ENCODE data around the gene TRIM41. TPM values are rescaled to one million over a fixed set of nuclear protein-coding genes. Genes with fewer than 3 reads are reported as not detected.
A peak's percentile ranks its signal among the peaks of the same experiment; 100 is the strongest.

Gene TRIM41
- total RNA-seq, 1 experiment from 2014 or later: 34.2 TPM

DNA sequence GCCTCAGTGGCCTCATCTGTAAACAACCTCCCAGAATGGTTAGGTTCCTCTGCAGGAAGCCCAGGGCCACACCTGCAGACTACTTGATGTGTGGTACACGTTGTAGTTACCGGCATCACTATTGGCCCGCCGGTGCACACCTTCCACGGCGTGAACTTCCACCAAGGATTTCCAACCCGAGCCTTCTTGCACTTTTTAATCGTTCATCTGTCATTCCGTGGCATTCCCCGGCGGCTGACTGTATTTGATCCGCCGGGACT, 5.3 kb upstream of the TRIM41 start:
- H3K27ac Mint-ChIP-seq: peak overlapping the region in 1 of 3 experiments; percentile 8; a peak in 2 of 7 replicates
- no peak overlapping the region for H2BK15ac ChIP-seq (ENCODE audit: low read depth, low read length)
- peaks cover 44% of the 10 kb centered on the region for H3K27me3 Mint-ChIP-seq (ENCODE audit: low read depth)

More for the DNA sequence above, 5.3 kb upstream of the TRIM41 start:
- H4K91ac ChIP-seq (ENCODE audit: insufficient read length, low read depth, low read length): no peak overlapping the region
- TF ChIP-seq, protein P1, sequence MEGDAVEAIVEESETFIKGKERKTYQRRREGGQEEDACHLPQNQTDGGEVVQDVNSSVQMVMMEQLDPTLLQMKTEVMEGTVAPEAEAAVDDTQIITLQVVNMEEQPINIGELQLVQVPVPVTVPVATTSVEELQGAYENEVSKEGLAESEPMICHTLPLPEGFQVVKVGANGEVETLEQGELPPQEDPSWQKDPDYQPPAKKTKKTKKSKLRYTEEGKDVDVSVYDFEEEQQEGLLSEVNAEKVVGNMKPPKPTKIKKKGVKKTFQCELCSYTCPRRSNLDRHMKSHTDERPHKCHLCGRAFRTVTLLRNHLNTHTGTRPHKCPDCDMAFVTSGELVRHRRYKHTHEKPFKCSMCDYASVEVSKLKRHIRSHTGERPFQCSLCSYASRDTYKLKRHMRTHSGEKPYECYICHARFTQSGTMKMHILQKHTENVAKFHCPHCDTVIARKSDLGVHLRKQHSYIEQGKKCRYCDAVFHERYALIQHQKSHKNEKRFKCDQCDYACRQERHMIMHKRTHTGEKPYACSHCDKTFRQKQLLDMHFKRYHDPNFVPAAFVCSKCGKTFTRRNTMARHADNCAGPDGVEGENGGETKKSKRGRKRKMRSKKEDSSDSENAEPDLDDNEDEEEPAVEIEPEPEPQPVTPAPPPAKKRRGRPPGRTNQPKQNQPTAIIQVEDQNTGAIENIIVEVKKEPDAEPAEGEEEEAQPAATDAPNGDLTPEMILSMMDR (conservative IDR thresholded peaks at IDR 0.05): 0 out of 3 replicates have a peak, but pooled peaks have one; percentile 3
- H3K9ac ChIP-seq (ENCODE audit: extremely low read depth, insufficient read length, low read length): no peak overlapping the region
- Mint-ChIP-seq H3K4me1 (peaks cover 23 to 28% of the 10 kb centered on the region in 2 experiments), H3K4me3 (peak overlapping the region; percentile 72 to 93), H3K9me3 (peaks cover 0 to 8% of the 10 kb centered on the region in 2 experiments; a peak in 2 of 5 replicates), H3K36me3 (ENCODE audit: insufficient read depth in 1 of 3, low read depth in 3 of 3) (peaks cover 0 to 3% (median 0%) of the 10 kb centered on the region in 3 experiments; a peak in 1 of 7 replicates)
- no peak overlapping the region for H2BK5ac ChIP-seq (ENCODE audit: insufficient read length, low read length)
- H2BK12ac ChIP-seq (ENCODE audit: insufficient read length, low read depth, low read length): no peak overlapping the region
- no peaks in the 10 kb centered on the region for H3K79me1 ChIP-seq (ENCODE audit: insufficient read depth, low read depth, low read length, poor library complexity, severe bottlenecking)
- no CpG with 5 or more reads among the region's 13 CpGs for WGBS (ENCODE audit: extremely low coverage, insufficient read length, low lambda C conversion rate)
- no peaks in the 10 kb centered on the region for H3K9me3 ChIP-seq (ENCODE audit: control insufficient read depth, low read depth, low read length)
- H3K4me2 ChIP-seq (ENCODE audit: insufficient read depth, insufficient read length, low read length): peak overlapping the region; percentile 70
- H3K56ac ChIP-seq (ENCODE audit: insufficient read length, low read depth, low read length): no peak overlapping the region
- no peak overlapping the region for H4K5ac ChIP-seq (ENCODE audit: insufficient read length, low read depth, low read length)
- no peak overlapping the region for H2BK20ac ChIP-seq (ENCODE audit: low read depth, low read length, poor library complexity, severe bottlenecking)
- DNase-seq: no peak
- no peak overlapping the region for H3K18ac ChIP-seq (ENCODE audit: insufficient read length, low read depth, low read length)
- no peak overlapping the region for H3K14ac ChIP-seq (ENCODE audit: insufficient read depth, low read length)
- H4K8ac ChIP-seq (replicated peaks; ENCODE audit: insufficient read length, low read depth, low read length): no peak overlapping the region
- no peak overlapping the region for H2AFZ ChIP-seq (ENCODE audit: low read length)
- no peak overlapping the region for H3T11ph ChIP-seq (ENCODE audit: low read length)
- no peaks in the 10 kb centered on the region; the same call in 1 of the 2 replicates for H3K27me3 ChIP-seq (ENCODE audit: insufficient read depth, low read length)
- H2BK120ac ChIP-seq (ENCODE audit: low read depth, low read length, poor library complexity, severe bottlenecking): no peak overlapping the region
- H3K23ac ChIP-seq (ENCODE audit: insufficient read length, low read depth, low read length): no peak overlapping the region
- no peak overlapping the region for H3K27ac ChIP-seq (ENCODE audit: insufficient read length, low read depth, low read length)
- peaks cover 9% of the 10 kb centered on the region for H3K23me2 ChIP-seq (ENCODE audit: insufficient read length, low read depth, low read length, poor library complexity, severe bottlenecking)
- H3K4me1 ChIP-seq (ENCODE audit: insufficient read depth, low read length): no peaks in the 10 kb centered on the region; the same call in 1 of the 2 replicates
- no peaks in the 10 kb centered on the region for H4K20me1 ChIP-seq (ENCODE audit: control insufficient read depth, insufficient read depth, insufficient read length)
- H3K79me2 ChIP-seq (ENCODE audit: insufficient read depth, low read length): no peaks in the 10 kb centered on the region
- H2AK5ac ChIP-seq (ENCODE audit: insufficient read length, low read length): no peak overlapping the region
- no peak overlapping the region for H3K4ac ChIP-seq (ENCODE audit: low read depth, low read length)

All from H9 (cell line).